Inflammatory macrophage (primary cell): ENCODE measurements around the gene PRRG3.

Source experiments
- DNase-seq, 2 donors: peaks; one replicate each; pipeline ENCODE4 v3.0.0-alpha.2; 2020 to 2022

The PRRG3 gene

DNA sequence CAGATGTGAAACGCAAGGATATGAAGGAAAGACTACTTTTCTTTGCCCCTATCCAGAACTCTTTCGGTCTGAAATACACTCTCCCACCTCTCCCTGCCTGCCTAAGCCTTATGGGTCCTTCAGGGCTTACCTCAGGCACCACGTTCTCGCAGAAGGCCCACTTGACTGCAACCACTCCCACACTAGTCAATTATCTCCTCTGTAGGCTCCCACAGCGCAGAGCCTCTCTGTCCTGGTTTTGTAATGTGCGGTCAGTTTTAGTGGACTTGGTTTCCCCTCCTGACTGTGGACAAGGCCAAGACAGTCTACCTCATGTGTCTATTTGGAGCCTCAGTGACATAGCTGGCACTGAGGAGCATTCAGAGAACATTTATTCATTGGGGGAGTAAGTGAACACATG is 50.4 kb downstream of the PRRG3 start:
- DNase-seq = no peak

- no peak for DNase-seq
Observed at GRCh38 chrX:151746502-151746901, 51.2 kb downstream of the PRRG3 start.

DNA sequence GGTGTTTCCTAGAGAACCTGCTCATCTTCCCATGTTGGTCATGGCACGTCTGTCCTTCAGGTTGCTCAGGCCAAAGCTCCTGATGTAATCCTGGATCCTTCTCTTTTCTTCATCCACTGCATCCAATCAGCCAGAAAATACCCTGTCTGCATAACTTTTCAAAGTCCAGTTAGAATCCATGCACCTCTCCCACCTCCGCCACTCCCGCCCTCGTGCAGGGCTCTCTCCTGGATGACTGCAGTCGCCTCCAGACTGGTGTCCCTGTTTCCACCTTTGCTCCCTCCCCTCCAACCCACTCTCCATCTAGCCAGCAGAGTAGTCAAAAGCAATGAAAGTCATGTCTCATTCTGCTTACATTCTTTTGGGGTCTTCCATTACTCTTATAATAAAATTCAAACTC is 55.3 kb downstream of the PRRG3 start:
- DNase-seq = no peak

- DNase-seq = no peak
Observed at GRCh38 chrX:151752847-151753246, 57.6 kb downstream of the PRRG3 start.

- DNase-seq = peak; percentile 9 to 14
Observed at GRCh38 chrX:151753313-151754046, 58.2 kb downstream of the PRRG3 start.

DNA sequence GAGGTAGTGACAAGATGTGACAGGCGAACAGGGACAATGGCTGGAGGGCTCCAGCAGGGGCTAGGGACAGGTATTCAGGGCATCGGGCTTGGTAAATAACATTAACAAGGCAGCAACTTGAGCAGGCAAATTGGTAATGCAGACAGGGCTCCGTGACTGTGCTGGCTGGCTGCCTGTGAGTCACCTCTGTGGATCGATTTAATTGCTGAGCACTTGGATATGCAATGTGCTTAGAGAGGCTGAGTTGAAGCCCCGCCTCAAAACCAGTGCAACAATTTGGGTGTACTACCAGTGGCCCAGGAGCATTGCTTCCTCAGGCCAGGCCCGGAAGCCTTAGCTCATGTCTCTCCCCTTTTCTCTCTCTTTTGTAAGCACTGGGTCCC is 58.8 kb downstream of the PRRG3 start:
- DNase-seq = no peak

- no peak for DNase-seq
Observed at GRCh38 chrX:151754641-151755215, 59.5 kb downstream of the PRRG3 start.
